Esophagus mucosa (tissue), 1 donor: ENCODE measurements around the gene TMTC4. TPM values are rescaled to one million over a fixed set of nuclear protein-coding genes. Genes with fewer than 3 reads are reported as not detected.

Experiments used
- ATAC-seq: fragments of 200-7000 bp; cut with Tn5 transposase; one replicate; pipeline ENCODE4 v1.9.1; 2020
- total RNA-seq: library from RNA; stranded (reverse); gene quantifications from one replicate; pipeline ENCODE4 v1.2.4, GENCODE V29; 2023
- donor health status: DM: yes; HTN: yes; CAD: no.

The TMTC4 gene
- total RNA-seq, 1 donor from 2014 or later: 5.6 TPM

- no peak for ATAC-seq
These were observed 6.7 kb downstream of the TMTC4 start for GRCh38 chr13:100667894-100668293.

- ATAC-seq: no peak
These were observed 8.5 kb downstream of the TMTC4 start for GRCh38 chr13:100666124-100666523.

- no peak for ATAC-seq
These were observed 9.2 kb downstream of the TMTC4 start for GRCh38 chr13:100665403-100665802.

GRCh38 chr13:100664171-100664900, 10.3 kb downstream of the TMTC4 start:
- no peak for ATAC-seq

- ATAC-seq: no peak
These were observed 12.0 kb downstream of the TMTC4 start for GRCh38 chr13:100662468-100663211.

- ATAC-seq: no peak
These were observed 13.8 kb downstream of the TMTC4 start for GRCh38 chr13:100660761-100661160.

GRCh38 chr13:100659578-100659977, 15.0 kb downstream of the TMTC4 start:
- ATAC-seq: no peak

GRCh38 chr13:100658363-100658762, 16.2 kb downstream of the TMTC4 start:
- ATAC-seq: no peak

GRCh38 chr13:100657881-100658315, 16.7 kb downstream of the TMTC4 start:
- ATAC-seq: no peak

GRCh38 chr13:100652510-100652909, 22.1 kb downstream of the TMTC4 start:
- ATAC-seq: no peak

- no peak for ATAC-seq
These were observed 24.3 kb downstream of the TMTC4 start for GRCh38 chr13:100650326-100650725.

- no peak for ATAC-seq
These were observed 26.2 kb downstream of the TMTC4 start for GRCh38 chr13:100648354-100648753.

- ATAC-seq: no peak
These were observed 27.7 kb downstream of the TMTC4 start for GRCh38 chr13:100646871-100647270.

GRCh38 chr13:100646030-100646673, 28.4 kb downstream of the TMTC4 start:
- ATAC-seq: no peak

GRCh38 chr13:100645382-100645781, 29.2 kb downstream of the TMTC4 start:
- ATAC-seq: no peak

GRCh38 chr13:100644371-100644770, 30.2 kb downstream of the TMTC4 start:
- ATAC-seq: no peak

- no peak for ATAC-seq
These were observed 36.8 kb downstream of the TMTC4 start for GRCh38 chr13:100637796-100638195.

GRCh38 chr13:100637380-100637779, 37.2 kb downstream of the TMTC4 start:
- ATAC-seq: no peak

- ATAC-seq: no peak
These were observed 38.2 kb downstream of the TMTC4 start for GRCh38 chr13:100636441-100636840.

- ATAC-seq: no peak
These were observed 38.6 kb downstream of the TMTC4 start for GRCh38 chr13:100636004-100636403.

- ATAC-seq: no peak
These were observed 39.9 kb downstream of the TMTC4 start for GRCh38 chr13:100634696-100635095.

GRCh38 chr13:100633461-100633860, 41.1 kb downstream of the TMTC4 start:
- ATAC-seq: peak; percentile 100

- no peak for ATAC-seq
These were observed 44.0 kb downstream of the TMTC4 start for GRCh38 chr13:100630555-100630954.

GRCh38 chr13:100627120-100627519, 47.5 kb downstream of the TMTC4 start:
- ATAC-seq: no peak
